ENCODE data around the gene GDPD2. TPM values are rescaled to one million over a fixed set of nuclear protein-coding genes. Genes with fewer than 3 reads are reported as not detected.

The GDPD2 gene
- total RNA-seq, 1 donor, result not detected

GRCh38 chrX:70429759-70430158 is 6.6 kb downstream of the GDPD2 start:
- TF ChIP-seq, protein P1, sequence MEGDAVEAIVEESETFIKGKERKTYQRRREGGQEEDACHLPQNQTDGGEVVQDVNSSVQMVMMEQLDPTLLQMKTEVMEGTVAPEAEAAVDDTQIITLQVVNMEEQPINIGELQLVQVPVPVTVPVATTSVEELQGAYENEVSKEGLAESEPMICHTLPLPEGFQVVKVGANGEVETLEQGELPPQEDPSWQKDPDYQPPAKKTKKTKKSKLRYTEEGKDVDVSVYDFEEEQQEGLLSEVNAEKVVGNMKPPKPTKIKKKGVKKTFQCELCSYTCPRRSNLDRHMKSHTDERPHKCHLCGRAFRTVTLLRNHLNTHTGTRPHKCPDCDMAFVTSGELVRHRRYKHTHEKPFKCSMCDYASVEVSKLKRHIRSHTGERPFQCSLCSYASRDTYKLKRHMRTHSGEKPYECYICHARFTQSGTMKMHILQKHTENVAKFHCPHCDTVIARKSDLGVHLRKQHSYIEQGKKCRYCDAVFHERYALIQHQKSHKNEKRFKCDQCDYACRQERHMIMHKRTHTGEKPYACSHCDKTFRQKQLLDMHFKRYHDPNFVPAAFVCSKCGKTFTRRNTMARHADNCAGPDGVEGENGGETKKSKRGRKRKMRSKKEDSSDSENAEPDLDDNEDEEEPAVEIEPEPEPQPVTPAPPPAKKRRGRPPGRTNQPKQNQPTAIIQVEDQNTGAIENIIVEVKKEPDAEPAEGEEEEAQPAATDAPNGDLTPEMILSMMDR (IDR thresholded peaks at IDR 0.05; ENCODE audit: insufficient read depth, low read depth, low read length), result no peak
- no peak overlapping the region for H3K4me3 ChIP-seq (ENCODE audit: low read depth, low read length)
- no peak for DNase-seq (ENCODE audit: low read depth)

DNA sequence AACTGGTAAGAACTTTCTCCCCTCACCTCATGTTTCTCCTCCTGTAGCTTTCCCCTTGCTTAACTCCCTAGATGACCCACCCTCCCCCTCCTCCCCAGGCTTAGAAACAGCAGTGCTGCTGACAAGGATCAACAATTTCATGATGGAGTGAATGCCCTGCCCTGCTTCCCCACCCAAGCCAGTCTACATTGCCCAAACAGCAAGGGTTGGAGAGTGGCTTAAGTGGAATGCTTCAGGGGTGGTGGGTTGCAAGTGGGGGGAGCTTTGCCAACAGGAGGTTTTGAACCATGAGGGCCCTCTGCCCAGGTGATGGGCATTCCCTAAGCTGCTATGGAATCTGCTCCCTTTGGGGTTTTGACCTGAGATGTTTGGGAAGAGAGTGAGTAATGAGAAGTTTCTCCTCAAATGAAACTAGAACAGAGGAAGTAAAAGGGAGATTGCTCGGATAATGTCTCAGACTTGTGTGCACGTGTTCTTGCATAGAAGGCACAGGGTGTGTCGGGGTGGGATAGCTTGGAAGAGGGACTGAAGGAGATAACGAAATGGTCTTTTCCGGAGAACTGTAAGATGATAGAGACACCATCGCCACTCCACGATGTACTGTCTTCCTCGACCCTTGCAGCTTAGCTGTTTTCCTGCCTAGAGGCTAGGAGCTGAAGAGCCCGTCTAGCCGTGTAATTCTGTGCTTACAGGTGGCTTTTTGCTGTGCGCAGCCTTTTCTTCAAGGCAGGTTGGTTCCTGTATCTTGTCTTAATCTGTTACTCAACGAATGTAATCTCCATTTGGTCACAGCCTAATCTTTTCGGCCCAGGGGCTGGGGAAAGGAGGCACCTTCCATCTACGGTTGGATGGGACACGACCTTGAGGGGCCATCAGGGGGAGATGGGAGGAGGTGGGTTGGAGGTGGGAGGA is 10.1 kb downstream of the GDPD2 start:
- H3K4me3 ChIP-seq (ENCODE audit: low read depth, low read length), result peak overlapping the region; percentile 81
- TF ChIP-seq, protein P1 (IDR thresholded peaks at IDR 0.05; ENCODE audit: insufficient read depth, low read depth, low read length), result no peak
- DNase-seq (ENCODE audit: low read depth), result no peak

DNA sequence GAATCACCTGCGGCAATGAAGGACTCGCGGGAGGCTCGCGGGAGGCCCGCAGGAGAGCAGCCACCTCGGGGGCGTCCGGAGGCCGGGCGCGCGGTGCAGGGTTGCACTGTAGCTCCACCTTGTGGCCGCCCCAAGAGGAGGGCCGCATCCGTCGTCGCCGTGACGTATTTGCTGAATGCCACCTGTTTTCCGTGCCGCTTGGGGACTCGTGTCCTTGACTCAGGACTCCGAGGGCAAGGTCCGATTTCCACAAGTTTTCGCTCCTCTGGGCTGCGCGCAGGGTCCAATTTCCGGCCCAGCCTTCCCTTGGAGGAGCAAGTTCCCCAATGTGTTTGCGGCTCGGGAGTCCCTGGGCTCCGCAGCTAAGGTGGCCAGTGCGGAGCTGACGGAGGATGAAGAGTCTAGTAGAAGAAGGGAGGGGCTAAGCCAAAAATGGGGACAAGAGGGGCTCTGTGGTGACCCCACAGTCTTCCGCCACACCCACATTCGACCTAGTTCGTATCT is 10.8 kb downstream of the GDPD2 start:
- DNase-seq (ENCODE audit: low read depth), result peak; percentile 53
- peak overlapping the region; percentile 81 for H3K4me3 ChIP-seq (ENCODE audit: low read depth, low read length)
- TF ChIP-seq, protein P1 (IDR thresholded peaks at IDR 0.05; ENCODE audit: insufficient read depth, low read depth, low read length), result peak; percentile 49

- peak; percentile 73 for DNase-seq (ENCODE audit: low read depth)
- TF ChIP-seq, protein P1 (IDR thresholded peaks at IDR 0.05; ENCODE audit: insufficient read depth, low read depth, low read length), result no peak
- peak overlapping the region; percentile 81 for H3K4me3 ChIP-seq (ENCODE audit: low read depth, low read length)
Measured at GRCh38 chrX:70434352-70434866, 11.3 kb downstream of the GDPD2 start.

- TF ChIP-seq, protein P1 (IDR thresholded peaks at IDR 0.05; ENCODE audit: insufficient read depth, low read depth, low read length), result no peak
- DNase-seq (ENCODE audit: low read depth), result peak; percentile 29
- H3K4me3 ChIP-seq (ENCODE audit: low read depth, low read length), result peak overlapping the region; percentile 81
Measured at GRCh38 chrX:70434914-70435586, 11.9 kb downstream of the GDPD2 start.

- no peak for DNase-seq (ENCODE audit: low read depth)
- H3K4me3 ChIP-seq (ENCODE audit: low read depth, low read length), result no peak overlapping the region
- TF ChIP-seq, protein P1 (IDR thresholded peaks at IDR 0.05; ENCODE audit: insufficient read depth, low read depth, low read length), result no peak
Measured at GRCh38 chrX:70436343-70436742, 13.2 kb downstream of the GDPD2 start.
